Cerebellar nuclear complex (tissue), 1 donor: Measurements from ENCODE around the gene ACOT11.

Experiments
- DNase-seq, 2 experiments: peaks; one replicate each; lab custom pipeline; 2025; lab: John Stamatoyannopoulos, UW

Gene ACOT11

GRCh38 chr1:54645806-54646676 lies 98.0 kb downstream of the ACOT11 start:
- no peak for DNase-seq

GRCh38 chr1:54649130-54649898 lies 101.3 kb downstream of the ACOT11 start:
- DNase-seq = no peak

- no peak for DNase-seq
Measured at GRCh38 chr1:54649921-54650320, 101.9 kb downstream of the ACOT11 start.

- DNase-seq = no peak
Measured at GRCh38 chr1:54650417-54650816, 102.4 kb downstream of the ACOT11 start.

GRCh38 chr1:54651608-54652007 lies 103.6 kb downstream of the ACOT11 start:
- DNase-seq = no peak

- no peak for DNase-seq
Measured at GRCh38 chr1:54652168-54652567, 104.1 kb downstream of the ACOT11 start.

GRCh38 chr1:54653036-54653435 lies 105.0 kb downstream of the ACOT11 start:
- DNase-seq = no peak

- DNase-seq = no peak
Measured at GRCh38 chr1:54658164-54658913, 110.3 kb downstream of the ACOT11 start.
